GM18511 (cell line): ENCODE data around the gene NCAN.
"Not testable (repeated sequence)": the region's sequence is repeated elsewhere in the genome, so short reads cannot be mapped to it uniquely, and the experiment has no call there.

ENCODE experiments used
- ATAC-seq: cut with Tn5 transposase; IDR thresholded peaks from one replicate; pipeline ENCODE4 v1.9.1; 2021; ENCODE audit warnings: mild to moderate bottlenecking, moderate library complexity; ENCODE audit not compliant: unreplicated experiment

Gene NCAN

DNA sequence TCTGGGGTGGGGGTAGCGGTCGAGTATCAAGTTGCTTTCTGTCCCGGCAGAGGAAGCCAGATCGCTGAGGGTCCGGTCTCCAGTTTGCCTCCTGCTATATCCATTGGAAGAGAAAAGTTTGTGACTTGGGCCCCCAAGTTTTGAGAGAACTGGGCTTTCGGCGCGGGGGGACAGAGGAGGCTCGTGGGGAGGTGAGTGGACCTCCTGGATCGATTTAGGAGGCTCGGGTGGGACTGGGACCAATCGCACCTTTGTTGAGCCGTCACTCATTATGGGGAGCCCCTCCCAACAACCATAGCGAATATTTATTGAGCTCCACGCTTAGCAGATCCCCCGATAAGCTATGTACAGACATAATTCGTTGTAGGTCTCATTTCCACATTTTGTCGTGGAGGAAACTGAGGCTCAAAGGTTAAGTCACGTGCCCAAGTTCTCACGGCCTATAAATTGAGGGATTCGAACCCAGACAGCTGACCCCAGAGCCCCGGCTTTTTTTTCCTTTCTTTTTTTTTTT is 18.8 kb upstream of the NCAN start:
- peak; percentile 8 for ATAC-seq

DNA sequence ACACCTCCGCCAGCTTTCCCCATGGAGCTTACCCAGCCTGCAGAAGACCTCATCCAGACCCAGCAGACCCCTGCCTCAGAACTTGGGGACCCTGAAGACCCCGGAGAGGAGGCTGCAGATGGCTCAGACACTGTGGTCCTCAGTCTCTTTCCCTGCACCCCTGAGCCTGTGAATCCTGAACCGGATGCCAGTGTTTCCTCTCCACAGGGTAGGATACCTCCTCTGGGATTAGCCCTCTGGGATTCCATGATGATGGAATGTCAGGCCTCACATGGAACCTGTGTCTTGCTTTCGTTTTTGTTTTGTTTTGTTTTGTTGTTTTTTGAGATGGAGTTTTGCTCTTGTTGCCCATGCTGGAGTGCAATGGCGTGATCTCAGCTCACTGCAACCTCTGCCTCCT is 17.8 kb upstream of the NCAN start:
- no peak for ATAC-seq

DNA sequence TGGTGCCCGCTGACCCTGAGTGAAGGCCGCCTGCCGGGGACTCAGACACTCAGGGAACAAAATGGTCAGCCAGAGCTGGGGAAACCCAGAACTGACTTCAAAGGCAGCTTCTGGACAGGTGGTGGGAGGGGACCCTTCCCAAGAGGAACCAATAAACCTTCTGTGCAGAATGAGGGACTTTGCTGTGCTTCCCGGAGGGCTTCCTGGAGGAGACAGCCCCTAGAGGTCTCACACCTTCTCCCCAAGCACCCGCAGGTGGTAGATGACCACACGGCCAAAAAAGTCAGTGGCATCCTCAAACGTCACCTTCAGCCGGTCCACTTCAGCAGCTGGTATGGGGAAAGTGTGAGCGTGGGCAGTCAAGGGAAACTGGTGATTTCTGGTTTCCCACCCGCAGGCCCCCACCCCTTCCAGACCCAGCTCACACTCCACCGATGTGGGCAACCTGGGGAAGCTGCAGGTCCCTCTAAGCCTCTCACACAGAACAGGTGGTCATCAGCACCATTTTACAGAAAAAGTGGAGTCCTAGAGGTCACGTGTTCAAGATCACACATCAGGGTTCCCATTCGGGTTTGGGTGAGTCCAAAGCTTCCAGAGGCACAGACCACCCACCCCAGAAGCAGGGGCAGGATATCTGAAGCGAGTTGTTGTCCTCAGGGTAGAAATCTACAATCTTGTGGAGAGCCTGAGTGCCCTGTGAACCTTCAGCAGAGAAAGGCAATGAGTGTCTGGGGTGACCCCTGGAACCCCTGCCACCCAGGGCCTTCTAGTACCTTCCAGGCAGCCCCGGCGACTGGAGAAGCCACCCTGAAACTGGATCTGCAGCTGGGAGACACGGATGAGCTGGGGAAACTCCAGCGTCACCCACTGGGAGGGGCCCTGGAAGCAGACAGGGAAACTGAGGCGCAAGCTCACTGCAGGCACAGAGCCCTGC is 9.8 kb upstream of the NCAN start:
- ATAC-seq, result no peak

DNA sequence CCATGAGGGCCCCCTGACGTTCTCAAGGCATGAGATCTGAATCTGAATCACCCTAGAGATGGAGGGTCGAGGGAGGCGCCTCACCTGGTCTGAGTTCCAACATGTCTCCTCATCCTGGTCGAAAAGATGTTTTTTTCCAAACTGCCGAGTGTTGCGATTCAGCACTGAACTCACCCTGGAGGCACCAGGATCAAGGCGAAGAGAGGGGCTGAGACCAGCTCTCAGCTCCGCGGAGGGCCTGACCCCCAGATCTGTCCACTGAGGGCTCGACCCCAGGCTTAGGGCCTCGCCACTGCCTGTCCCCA is 9.1 kb upstream of the NCAN start:
- ATAC-seq, result no peak

DNA sequence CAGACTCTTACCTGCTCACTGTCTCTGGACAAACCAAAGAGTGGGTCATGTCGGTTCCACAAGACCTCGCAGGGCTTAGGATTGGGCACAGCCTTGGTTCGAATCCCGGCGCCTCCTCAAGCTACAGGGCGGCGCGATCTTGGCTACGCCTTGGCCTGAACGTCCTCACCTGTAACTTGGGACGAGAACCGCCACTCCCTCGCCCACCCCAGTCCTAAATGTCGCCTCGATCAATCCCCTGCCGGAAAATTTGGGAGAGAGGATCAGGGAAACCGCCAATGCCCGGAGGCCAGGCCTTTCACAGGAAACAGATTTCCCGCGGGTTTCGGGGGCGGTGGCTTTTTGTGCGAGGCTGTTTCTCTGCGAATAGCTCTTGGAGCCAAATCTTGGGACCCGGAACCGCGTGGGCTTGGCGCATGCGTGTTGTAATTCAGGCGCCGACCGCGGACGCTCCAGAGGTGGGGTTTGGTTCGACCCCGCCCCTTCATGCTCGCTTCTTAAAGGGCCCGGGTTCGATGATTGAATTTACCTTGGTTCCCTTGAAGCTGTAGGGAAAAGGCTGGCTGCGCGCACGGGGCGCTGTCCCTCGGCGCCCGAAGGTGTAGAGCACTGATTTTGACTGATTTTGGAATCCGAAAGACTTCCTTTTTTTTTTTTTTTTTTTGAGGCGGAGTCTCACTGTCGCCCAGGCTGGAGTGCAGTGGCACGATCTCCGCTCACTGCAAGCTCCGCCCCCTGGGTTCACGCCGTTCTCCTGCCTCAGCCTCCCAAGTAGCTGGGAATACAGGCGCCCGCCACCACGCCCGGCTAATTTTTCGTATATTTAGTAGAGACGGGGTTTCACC is 8.5 kb upstream of the NCAN start, which contains the start of gene NR2C2AP:
TSS of gene NR2C2AP (minus strand) at position 403 of the 845 bp plus-strand sequence. CDS start at position 49, 354 bp downstream.
- ATAC-seq, result peak; percentile 89

DNA sequence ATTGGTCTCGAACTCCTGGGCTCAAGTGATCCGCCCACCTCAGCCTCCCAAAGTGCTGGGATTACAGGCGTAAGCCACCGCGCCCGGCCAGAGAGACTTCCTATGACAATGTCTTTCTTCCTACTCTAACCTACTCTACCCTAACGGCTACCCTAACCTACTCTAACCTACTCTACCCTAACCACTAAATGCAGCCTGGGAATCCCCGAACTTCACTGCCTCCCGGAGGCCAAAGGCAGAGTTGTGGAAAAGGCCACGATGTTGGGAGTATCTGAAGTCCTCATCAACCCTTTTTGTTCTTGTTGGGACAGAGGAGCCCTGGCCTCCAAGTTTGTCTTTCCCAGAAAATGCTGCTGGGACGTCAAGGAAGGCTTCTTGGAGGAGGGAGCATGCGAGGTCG is 7.6 kb upstream of the NCAN start:
- no peak for ATAC-seq

DNA sequence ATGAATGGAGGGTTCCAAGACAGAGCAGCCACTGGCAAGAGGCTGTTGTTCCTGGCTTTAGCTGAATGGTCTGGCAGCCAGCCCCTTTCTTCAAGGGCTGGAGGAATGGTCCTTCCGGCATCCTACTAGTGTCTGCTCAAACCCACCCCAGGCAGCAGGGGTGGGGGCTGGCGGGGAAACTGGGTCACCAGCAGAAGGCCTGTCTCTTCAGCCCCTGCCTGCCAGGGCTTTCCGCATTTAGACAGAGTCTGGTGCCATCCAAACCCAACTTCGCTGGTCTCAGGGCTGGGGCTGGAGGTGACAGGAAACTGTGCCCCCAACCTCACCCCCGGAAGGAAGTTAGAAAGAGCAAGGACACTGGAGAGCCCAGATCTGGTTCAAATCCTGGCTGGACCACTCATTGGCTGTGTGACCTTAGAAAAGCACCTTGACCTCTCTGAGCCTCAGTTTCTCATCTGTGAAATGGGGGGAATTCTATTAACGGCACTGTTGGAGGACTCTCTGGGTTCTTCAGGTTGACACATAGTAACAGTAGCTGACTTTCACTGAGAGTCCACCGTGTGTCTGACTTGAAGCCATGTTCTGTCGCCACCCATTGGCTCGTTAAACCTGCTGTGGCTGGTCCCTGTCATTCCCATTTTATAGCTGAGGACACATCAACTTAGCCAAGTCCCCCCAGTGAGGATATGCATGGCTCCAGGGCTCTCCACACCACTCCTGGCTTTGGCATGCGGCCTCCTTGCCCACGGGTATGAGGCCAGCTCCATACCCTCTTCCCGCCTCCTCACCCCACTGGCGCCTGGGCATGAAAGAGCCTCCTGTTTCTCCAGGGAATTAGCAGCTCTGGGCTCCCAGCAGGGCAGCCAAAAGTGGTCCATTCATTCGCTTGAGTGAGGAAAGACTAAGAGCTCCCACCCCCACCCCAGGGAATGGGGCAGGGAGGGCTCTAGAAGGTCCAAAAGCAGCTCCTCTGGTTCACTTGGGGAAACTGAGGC is 6.0 kb upstream of the NCAN start:
- no peak for ATAC-seq

DNA sequence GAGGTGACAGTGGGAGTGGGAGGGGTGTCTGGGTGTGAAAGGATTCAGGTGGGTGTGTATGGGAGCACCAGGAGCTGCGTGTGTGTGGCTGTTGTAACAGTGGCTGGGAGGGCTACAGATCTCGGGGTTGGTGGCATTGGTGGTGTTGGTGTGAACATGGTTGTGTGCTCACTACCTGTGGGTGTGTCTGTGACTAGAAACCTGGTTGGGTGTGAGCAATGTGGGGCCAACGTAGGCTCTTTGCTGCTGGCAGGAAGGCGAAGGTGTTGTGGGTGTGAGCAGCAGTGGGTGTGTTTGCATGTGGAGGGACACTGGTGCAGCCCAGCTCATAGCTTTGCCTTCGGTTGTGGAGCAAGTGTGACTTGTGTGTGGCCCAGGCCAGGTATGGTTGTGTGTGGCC is 4.8 kb upstream of the NCAN start:
- ATAC-seq, result no peak

DNA sequence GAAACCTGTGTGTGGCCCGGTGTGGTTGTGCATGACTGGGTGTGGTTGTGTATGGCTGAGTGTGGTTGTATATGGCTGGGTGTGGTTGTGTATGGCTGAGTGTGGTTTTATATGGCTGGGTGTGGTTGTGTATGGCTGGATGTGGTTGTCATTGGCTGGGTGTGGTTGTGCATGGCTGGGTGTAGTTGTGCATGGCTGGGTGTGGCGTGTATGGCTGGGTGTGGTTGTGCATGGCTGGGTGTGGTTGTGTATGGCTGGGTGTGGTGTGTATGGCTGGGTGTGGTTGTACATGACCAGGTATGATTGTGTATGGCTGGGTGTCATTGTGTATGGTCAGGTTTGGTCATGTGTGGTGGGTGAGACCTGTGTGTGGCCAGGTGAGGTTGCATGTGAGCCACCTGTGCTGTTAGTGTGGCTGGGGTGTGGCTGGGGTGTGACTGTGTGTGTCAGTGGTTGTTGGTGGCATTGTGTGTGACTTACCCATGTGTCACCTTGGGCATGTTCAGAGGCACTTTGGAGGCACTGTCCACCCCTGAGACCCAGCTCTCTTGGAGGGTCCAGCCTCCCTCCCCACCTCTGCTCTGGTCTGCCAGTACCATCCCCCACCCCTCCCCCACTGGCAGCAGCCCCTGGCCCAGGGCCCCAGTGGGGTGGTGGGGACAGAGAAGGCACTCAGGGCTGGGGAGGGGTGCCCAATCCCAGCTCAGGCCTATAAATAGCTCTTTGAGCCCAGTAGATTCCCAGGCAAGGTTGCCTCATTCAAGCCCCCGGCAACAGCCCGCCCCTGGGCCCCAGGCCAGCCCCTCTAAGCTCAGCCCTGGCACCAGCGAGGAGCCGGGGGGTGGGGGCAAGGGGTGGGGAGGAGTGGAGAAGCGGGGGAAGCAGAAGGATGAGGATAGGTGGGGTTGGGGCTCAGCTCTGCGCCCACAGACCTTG is 3.9 kb upstream of the NCAN start:
- no peak for ATAC-seq

DNA sequence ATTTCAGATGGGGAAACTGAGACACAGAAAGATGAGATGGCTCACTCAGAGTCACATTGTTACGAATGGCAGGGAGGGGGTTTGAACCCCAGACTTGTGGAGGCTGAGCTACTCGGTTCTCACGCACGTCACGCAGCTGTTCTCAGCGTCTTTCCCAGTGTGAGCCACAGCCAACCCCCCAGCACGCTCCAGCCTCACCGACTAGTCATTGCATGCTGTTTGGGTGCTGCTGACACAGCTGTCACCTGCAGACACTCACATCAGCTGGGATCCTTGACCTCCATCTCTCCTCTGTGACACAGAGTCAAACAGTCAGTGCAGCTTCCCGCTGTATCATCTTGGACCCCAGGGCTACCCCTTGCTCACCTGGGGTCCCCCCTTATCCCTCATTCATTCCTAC is 2.4 kb upstream of the NCAN start:
- no peak for ATAC-seq

DNA sequence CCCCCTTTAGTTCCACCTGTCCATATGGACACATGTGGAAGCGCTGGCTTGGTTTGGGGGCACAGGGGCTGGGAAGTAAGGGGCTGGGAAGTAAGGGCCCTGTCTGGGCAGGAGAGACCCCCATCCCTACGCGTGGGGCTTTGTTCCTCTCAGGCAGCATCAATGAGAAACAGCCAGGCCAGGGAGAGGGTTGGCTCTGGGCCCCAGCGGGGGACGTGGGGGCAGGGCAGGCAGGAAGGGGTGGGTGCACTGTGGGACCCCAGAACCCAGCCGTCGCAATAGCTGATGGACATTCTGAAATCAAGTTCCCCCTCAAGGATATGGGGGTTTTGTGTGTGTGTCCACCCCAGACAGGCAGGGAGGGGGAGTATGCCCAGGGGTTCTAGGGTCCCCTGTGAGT is 1.2 kb downstream of the NCAN start:
- no peak for ATAC-seq

DNA sequence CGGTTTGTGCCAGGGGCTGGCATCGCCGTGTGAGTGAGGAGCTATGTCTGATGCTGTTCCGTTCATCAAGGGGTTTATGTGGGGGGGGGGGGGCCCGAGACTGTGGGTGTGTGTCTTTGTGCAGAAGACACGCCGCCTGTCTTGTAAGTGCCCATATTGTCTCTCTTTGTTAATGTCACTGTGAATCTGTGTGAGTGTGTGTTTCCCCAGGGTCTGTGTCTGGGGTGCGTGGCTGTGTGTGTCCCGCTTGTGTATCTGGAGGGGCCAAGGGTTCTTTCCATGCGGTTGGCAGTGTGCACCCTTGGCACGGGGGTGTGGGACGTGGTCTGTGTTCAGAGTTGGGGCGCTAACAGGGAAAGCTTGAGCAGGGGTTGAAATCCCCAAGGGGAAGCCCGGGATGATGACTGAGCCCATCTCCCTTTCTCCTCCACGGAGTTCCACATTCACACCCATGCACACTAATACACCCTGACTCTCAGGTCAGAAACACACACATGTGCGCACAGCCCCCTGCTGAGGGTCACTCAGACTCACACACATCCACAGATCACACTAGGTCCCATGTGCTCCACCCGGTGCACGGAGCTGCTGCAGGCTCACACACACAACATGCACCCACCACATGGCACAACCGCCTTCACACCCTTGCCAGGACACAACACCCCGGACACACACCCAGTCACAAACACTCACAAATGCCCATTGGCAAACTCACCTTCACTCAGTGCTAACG is 1.8 kb downstream of the NCAN start:
- ATAC-seq, result no peak

DNA sequence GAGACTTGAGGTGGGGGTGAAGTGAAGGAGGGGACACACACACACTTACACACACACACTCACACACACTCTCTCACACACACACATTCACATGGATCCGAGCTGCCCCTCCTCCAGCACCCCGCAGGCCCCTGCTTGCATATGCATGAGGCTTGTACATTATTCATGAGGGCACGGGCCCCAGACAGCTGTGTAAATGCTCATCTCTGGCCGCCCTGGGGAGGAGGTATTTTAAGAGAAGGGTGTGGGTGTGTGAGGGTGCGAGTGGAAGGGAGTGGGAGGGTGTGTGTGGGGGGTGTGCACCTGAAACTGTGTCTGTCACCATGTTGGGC is 2.4 kb downstream of the NCAN start:
- ATAC-seq, result no peak

DNA sequence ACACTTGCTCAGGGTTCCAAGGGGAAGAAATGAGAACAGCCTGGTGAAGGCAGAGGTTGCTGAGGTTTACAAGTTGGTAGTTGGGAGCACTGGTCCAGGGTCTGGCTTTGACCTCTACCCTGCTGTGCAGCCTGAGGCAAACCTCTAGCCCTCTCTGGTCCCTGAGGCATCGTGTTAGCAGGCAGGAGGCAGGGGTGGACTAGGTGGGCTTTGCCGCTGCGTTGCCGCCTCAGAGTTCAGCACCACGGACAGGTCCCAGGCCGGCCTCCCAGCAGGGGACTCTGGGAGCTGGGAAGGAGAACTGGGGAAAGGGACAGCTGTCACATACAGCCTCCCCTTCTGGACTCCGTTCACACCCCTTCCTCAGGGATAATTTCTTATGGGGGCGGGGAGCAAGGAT is 3.1 kb downstream of the NCAN start:
- no peak for ATAC-seq

DNA sequence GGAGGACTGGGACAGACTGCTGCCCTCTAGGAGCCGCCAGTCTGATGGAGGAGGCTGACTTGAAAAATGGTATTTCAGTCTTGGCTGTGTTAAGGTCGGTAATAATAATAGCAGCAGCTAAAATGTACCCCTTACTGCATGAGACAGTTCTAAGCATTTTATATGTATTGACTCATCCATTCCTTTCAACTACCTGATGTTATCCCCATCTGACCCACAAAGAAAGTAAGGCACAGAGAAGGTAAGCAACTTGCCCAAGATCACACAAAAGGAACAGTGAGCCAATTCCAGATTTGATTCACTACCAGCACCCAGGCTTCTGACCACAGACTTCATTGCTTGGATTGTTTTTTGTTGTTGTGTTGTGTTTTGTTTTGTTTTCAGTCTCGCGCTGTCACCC is 4.0 kb downstream of the NCAN start:
- ATAC-seq, result no peak

DNA sequence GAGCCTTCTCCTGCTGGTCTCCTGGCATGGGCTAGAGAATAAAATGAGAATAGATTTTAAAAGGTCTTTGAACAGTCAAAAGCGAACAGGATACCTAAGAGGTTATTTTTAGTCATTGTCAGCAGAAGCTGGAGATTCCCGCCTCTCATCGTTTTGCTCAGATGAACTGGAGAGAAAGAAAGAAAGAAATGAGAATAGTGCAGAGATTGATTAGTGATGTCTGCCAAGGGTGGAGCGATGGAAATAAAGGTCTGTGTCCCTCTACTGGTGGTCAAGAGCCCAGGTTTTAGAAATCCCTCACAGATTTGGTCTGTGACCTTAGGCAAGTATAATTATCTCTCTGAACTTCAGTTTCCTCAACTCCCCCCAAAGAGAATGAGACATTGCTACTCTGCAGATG is 5.3 kb downstream of the NCAN start:
- ATAC-seq, result no peak

DNA sequence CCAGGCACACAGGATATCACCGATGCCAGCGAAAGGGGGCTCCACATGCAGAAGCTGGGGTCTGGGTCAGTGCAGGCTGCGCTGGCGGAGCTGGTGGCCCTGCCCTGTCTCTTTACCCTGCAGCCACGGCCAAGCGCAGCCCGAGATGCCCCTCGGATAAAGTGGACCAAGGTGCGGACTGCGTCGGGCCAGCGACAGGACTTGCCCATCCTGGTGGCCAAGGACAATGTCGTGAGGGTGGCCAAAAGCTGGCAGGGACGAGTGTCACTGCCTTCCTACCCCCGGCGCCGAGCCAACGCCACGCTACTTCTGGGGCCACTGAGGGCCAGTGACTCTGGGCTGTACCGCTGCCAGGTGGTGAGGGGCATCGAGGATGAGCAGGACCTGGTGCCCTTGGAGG is 7.2 kb downstream of the NCAN start:
- no peak for ATAC-seq

DNA sequence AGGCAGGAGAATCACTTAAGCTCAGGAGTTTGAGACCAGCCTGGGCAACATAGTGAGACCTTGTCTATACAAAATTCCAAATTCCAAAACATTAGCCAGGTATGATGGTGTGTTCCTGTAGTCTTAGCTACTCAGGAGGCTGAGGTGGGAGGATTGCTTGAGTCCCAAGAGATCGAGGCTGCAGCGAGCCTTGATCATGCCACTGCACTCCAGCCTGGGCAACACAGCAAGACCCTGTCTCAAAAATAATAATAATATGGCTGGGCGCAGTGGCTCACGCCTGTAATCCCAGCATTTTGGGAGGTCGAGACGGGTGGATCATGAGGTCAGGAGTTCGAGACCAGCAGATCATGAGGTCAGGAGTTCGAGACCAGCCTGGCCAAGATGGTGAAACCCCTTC is 9.2 kb downstream of the NCAN start:
- ATAC-seq, result not testable (repeated sequence)

DNA sequence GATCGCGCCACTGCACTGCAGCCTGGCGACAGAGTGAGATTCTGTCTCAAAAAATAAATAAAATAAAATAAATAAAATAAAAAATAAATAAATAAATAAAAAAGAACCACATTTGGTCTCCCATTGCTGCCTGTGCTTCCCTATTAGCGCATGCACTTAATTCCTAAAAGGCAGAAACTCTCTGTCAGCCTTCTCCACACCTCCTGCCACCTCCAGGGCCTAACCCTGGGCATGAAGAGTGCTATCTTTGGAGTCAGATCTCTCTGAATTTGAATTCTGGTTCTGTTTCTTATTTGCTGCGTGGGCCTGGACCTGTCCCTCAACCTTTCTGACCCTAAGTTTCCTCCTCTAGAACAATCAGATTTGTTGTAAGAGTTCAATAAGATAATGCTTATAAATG is 11.3 kb downstream of the NCAN start:
- ATAC-seq, result no peak
